Stimulated activated CD4-positive, alpha-beta T cell treated with anti-CD3 and anti-CD28 coated beads, Interleukin-15, amount 100 ng/mL, for 1 hour (primary cell): ENCODE results near the gene ZNF579.
"Not testable (repeated sequence)": the region's sequence is repeated elsewhere in the genome, so short reads cannot be mapped to it uniquely, and the experiment has no call there.

Experiments
- DNase-seq, 2 donors: peaks; one replicate each; pipeline ENCODE4 v3.0.0-alpha.2; 2020; ENCODE audit warnings: low read depth in 1 of 2, low spot score in 1 of 2

Gene ZNF579

GRCh38 chr19:55541091-55541490 lies 39.6 kb downstream of the ZNF579 start:
- no peak for DNase-seq

- DNase-seq = no peak
Measured at GRCh38 chr19:55540619-55541018, 40.0 kb downstream of the ZNF579 start.

GRCh38 chr19:55539090-55539984 lies 41.3 kb downstream of the ZNF579 start:
- no peak for DNase-seq

GRCh38 chr19:55538132-55538531 lies 42.5 kb downstream of the ZNF579 start:
- DNase-seq = no peak

GRCh38 chr19:55537741-55538111 lies 42.9 kb downstream of the ZNF579 start:
- DNase-seq = no peak

- DNase-seq = no peak
Measured at GRCh38 chr19:55536951-55537740, 43.5 kb downstream of the ZNF579 start, which contains the start of gene SBK2. TSS of gene SBK2 (minus strand) at chr19:55537133. CDS start at chr19:55536294, 839 bp downstream.

- no peak for DNase-seq
Measured at GRCh38 chr19:55536366-55536765, 44.3 kb downstream of the ZNF579 start.

GRCh38 chr19:55535965-55536350 lies 44.7 kb downstream of the ZNF579 start:
- DNase-seq = no peak

- no peak for DNase-seq
Measured at GRCh38 chr19:55535173-55535964, 45.3 kb downstream of the ZNF579 start.

- DNase-seq = not testable (repeated sequence)
Measured at GRCh38 chr19:55534280-55534679, 46.4 kb downstream of the ZNF579 start.

- no peak for DNase-seq
Measured at GRCh38 chr19:55530996-55531395, 49.7 kb downstream of the ZNF579 start.

- DNase-seq = no peak
Measured at GRCh38 chr19:55529636-55530234, 50.9 kb downstream of the ZNF579 start.

GRCh38 chr19:55528030-55528803 lies 52.4 kb downstream of the ZNF579 start:
- no peak for DNase-seq

- no peak for DNase-seq
Measured at GRCh38 chr19:55527197-55528029, 53.2 kb downstream of the ZNF579 start.
